ENCODE results near the gene DIP2A.
"Not testable (repeated sequence)": the region's sequence is repeated elsewhere in the genome, so short reads cannot be mapped to it uniquely, and the experiment has no call there.

Gene DIP2A

GRCh38 chr21:46425571-46425970 is 33.1 kb upstream of the DIP2A start:
- DNase-seq = no peak

GRCh38 chr21:46426313-46427046 is 32.2 kb upstream of the DIP2A start:
- DNase-seq = no peak

GRCh38 chr21:46427516-46427915 is 31.2 kb upstream of the DIP2A start:
- DNase-seq = no peak

- no peak for DNase-seq
Measured at GRCh38 chr21:46428286-46428685, 30.4 kb upstream of the DIP2A start.

- DNase-seq = no peak
Measured at GRCh38 chr21:46428987-46429710, 29.5 kb upstream of the DIP2A start.

- no peak for DNase-seq
Measured at GRCh38 chr21:46429754-46430681, 28.7 kb upstream of the DIP2A start.

GRCh38 chr21:46431448-46431847 is 27.2 kb upstream of the DIP2A start:
- DNase-seq = no peak

- peak in 20 of 56 donors; percentile 8 to 58 (median 32) for DNase-seq
Measured at GRCh38 chr21:46431884-46432488, 26.7 kb upstream of the DIP2A start.

- DNase-seq = not testable (repeated sequence)
Measured at GRCh38 chr21:46433116-46433515, 25.6 kb upstream of the DIP2A start.

- peak in 4 of 56 donors; percentile 19 to 28 (median 20) for DNase-seq
Measured at GRCh38 chr21:46434322-46434958, 24.3 kb upstream of the DIP2A start.

- DNase-seq = peak in 1 of 56 donors; percentile 19
Measured at GRCh38 chr21:46435786-46436227, 22.9 kb upstream of the DIP2A start.

GRCh38 chr21:46436621-46437020 is 22.1 kb upstream of the DIP2A start:
- no peak for DNase-seq

- no peak for DNase-seq
Measured at GRCh38 chr21:46437096-46437498, 21.6 kb upstream of the DIP2A start.

GRCh38 chr21:46437511-46437910 is 21.2 kb upstream of the DIP2A start:
- DNase-seq = no peak

- no peak for DNase-seq
Measured at GRCh38 chr21:46438241-46438640, 20.4 kb upstream of the DIP2A start.

GRCh38 chr21:46439906-46440305 is 18.8 kb upstream of the DIP2A start:
- DNase-seq = no peak

GRCh38 chr21:46441331-46441730 is 17.4 kb upstream of the DIP2A start:
- no peak for DNase-seq

- no peak for DNase-seq
Measured at GRCh38 chr21:46441961-46442498, 16.7 kb upstream of the DIP2A start.

- DNase-seq = peak in 20 of 56 donors; percentile 10 to 65 (median 48)
Measured at GRCh38 chr21:46442938-46443337, 15.8 kb upstream of the DIP2A start.

GRCh38 chr21:46443910-46444309 is 14.8 kb upstream of the DIP2A start:
- DNase-seq = no peak
